GM18508 (cell line): Measurements from ENCODE around the gene ASIP.

Source experiments
- ATAC-seq: cut with Tn5 transposase; IDR thresholded peaks from one replicate; pipeline ENCODE4 v1.9.1; 2021; ENCODE audit warnings: moderate number of reproducible peaks; ENCODE audit not compliant: insufficient read depth, unreplicated experiment

Gene ASIP

GRCh38 chr20:34305333-34306230 is 64.4 kb downstream of the ASIP start:
- no peak for ATAC-seq

DNA sequence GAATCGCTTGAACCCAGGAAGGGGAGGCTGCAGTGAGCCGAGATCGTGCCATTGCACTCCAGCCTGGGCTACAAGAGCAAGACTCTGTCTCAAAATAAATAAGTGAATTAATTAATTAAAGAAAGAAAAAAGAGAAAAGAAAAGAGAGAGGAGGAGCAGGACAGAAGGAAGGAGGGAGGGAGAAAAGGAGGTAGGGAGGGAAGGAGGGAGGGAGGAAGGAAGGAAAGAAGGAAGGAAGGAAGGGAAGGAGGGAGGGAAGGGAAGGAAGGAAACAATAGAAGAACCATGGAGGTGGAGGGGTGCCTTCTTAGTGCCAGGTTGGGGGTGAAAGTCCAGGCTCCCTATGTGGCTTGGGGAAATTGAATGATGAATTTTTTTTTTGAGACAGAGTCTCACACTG is 68.5 kb downstream of the ASIP start:
- ATAC-seq = no peak

- no peak for ATAC-seq
These were observed 69.4 kb downstream of the ASIP start for GRCh38 chr20:34310481-34311117.

DNA sequence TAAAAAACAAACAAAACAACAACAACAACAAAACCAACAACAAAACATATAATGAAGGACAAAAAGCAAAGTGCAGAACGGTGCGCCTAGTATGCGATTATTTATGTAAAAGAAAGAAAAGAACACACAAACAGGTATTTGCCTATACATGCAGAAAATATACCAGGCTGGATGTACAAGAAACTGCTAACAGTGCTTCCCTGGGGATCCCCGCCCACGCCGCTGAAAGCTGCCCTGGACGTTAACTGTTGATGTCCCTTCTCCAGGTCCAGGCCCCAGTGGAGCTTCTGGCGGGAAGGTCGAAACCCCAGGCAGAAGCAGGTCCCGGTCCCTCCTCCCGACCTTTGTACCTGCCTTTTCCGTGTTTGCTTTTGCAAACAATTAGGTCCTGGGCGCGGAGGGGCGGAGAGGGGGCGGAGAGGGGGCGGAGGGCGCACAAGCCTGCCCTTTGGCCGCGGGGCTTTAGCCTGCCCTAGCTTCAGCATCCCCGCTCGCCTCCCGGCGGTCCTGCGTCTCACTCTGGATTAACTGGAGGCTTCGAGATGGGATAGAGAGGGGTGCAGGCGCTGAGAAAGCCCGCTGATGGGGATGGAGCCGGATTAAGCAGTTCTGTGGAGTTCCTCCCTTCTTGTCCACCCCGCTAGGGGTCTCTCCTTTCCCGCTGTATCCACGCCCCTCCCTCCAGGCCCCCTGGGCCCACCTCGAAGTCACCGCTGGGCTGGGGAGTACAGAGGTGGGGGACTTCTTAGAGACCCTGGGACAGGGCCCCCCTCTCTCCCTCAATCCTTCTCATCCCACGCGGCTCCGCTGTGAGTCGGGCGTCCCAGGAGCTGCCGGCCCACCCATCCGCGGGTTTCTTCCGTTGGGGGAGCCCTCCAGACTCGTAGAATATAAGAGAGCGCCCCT is 70.1 kb downstream of the ASIP start:
- no peak for ATAC-seq

DNA sequence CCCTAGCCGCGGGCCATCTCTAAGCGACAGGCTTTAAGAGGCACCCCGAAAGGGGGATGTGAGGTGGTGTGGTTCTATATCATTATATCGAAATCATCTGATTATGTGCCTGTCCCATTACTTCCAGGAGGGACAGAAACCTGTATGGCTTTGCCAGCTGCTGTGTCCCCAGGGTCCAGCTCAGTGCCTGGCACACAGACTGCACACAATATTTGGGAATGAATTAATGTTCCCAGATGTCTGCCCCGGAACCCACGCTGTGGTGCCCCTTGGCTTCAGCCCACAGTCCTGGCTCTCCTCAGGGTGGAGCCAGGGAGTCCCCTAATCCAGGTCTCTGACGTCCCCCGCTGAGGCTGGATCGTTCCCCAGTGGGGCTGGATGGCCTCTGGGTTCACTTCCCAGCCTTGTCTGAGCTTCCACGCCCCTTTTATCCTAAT is 70.8 kb downstream of the ASIP start:
- ATAC-seq = no peak

DNA sequence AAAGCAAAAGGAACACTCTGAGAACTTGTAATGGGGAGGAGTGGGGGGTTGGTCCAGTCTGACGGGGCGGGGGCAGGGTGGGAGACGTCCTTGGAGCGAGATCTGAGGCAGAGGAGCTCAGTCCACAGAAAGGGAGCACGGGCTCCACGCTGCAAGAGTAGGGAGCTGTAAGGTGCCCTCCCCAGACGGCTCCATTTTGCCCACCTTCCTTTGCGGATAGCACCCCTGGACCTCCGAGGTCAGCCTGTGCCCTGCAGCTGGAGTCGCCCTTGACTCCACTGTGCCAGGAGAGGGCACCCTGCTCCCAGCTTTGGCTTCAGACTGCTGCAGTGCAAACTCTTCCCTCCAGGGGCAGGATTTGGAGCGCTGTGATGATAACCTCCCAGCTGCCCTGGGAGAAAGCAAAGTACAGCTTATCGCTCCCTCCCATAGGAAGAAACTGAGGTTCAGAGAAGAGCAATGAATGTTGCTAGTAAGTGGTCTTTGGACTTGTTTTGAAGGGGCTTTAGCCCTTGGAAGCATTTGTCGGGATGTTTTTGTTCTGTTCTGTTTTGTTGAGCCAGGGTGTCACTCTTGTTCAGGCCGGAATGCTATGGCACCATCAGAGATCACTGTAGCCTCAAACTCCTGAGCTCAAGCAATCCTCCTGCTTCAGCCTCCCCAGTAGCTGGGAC is 71.5 kb downstream of the ASIP start:
- no peak for ATAC-seq

DNA sequence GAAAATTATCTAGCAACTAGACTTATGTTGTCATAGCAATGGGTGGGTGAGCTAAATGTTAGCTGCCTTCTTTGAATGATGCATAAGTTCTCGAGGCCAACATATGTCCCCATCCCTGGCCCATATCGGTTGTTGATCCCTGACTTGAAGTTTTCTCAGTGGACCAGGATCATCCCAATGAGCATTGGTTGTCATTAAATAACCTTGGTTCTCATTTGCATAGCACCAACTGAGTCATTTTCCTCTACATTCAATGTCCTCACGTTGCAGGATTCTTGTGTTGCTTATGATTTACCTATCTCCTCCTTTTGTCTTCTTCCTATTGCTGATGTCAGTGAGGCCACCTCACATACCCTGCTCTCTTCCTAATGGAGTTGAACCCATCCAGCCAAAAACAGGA is 74.0 kb downstream of the ASIP start:
- no peak for ATAC-seq

DNA sequence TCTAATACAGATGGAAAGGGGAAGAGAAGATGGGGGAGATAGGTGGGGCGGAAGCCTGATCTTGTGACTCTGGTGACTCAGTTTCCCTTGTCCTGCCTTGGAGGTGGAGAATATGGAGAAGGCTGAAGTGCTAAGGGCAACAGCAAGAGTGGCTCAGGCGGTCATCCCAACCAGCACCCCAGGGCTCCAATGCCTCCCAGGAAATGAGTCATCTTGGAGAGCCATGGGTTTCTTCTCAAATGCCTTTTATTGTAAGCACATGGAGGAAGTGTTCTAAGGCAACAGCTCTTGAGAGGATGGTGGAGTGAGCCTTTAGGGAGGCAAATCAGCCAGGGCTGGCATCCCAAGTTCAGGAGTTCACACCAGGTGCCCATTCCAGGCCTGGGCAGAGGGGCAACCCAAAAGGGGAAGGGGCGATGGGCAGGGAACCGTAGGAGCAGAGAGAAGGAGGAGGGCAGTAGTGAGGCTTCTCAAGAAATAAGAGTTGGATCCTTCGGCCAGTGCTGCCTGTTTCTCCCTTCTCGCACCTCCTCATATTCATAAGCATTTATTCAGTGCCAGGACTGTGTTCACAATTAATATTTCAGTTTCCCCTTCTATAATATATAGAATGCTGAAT is 75.1 kb downstream of the ASIP start:
- ATAC-seq = no peak
